Measurements from ENCODE around the gene BBC3.
"Not testable (repeated sequence)": the region's sequence is repeated elsewhere in the genome, so short reads cannot be mapped to it uniquely, and the experiment has no call there.

BBC3 gene, protein sequence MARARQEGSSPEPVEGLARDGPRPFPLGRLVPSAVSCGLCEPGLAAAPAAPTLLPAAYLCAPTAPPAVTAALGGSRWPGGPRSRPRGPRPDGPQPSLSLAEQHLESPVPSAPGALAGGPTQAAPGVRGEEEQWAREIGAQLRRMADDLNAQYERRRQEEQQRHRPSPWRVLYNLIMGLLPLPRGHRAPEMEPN

GRCh38 chr19:47230921-47231214 is at the start of gene BBC3:
Gene BBC3 (minus strand): TSS chr19:47231199. CDS start chr19:47228431, 2,768 bp downstream.
- Histone ChIP-seq H3K4me3 (ENCODE audit: low read depth in 1 of 5, low read length in 5 of 5) (peak within 1 kb of the TSS; percentile 75 to 86 (median 79)), H3K27ac (ENCODE audit: low read depth, low read length) (peak within 1 kb of the TSS; percentile 96), H3K27me3 (ENCODE audit: control insufficient read depth in 5 of 5, insufficient read depth in 4 of 5, low read length in 5 of 5) (no peaks in the 10 kb centered on the region), H3K36me3 (ENCODE audit: control insufficient read depth in 5 of 5, insufficient read depth in 5 of 5, low read length in 5 of 5) (no peaks in the 10 kb centered on the region), H3K9ac (ENCODE audit: low read length in 5 of 5) (peak within 1 kb of the TSS; percentile 44 to 82 (median 68)), H3K4me1 (ENCODE audit: control insufficient read depth in 5 of 5, insufficient read depth in 5 of 5, low read length in 5 of 5) (peaks cover 8 to 57% (median 50%) of the 10 kb centered on the region in 5 donors), H3K9me3 (ENCODE audit: control insufficient read depth in 5 of 5, low read length in 5 of 5) (no peaks in the 10 kb centered on the region)

GRCh38 chr19:47280183-47280797 is 49.3 kb upstream of the BBC3 start:
- Histone ChIP-seq H3K36me3 (ENCODE audit: control insufficient read depth in 5 of 5, insufficient read depth in 5 of 5, low read length in 5 of 5) (no peaks in the 10 kb centered on the region), H3K4me3 (ENCODE audit: low read depth in 1 of 5, low read length in 5 of 5) (no peak overlapping the region), H3K9me3 (ENCODE audit: control insufficient read depth in 5 of 5, low read length in 5 of 5) (no peaks in the 10 kb centered on the region), H3K27ac (ENCODE audit: low read depth, low read length) (no peak overlapping the region), H3K9ac (ENCODE audit: low read length in 5 of 5) (no peak overlapping the region), H3K27me3 (ENCODE audit: control insufficient read depth in 5 of 5, insufficient read depth in 4 of 5, low read length in 5 of 5) (no peaks in the 10 kb centered on the region), H3K4me1 (ENCODE audit: control insufficient read depth in 5 of 5, insufficient read depth in 5 of 5, low read length in 5 of 5) (peaks cover 6 to 23% (median 15%) of the 10 kb centered on the region in 5 donors)

GRCh38 chr19:47276513-47276912 is 45.5 kb upstream of the BBC3 start:
- peaks cover 6 to 36% (median 35%) of the 10 kb centered on the region in 5 donors for H3K4me1 ChIP-seq (ENCODE audit: control insufficient read depth in 5 of 5, insufficient read depth in 5 of 5, low read length in 5 of 5)
- not testable (repeated sequence) for H3K4me3 ChIP-seq (ENCODE audit: low read depth in 1 of 5, low read length in 5 of 5); H3K27me3 ChIP-seq (ENCODE audit: control insufficient read depth in 5 of 5, insufficient read depth in 4 of 5, low read length in 5 of 5); H3K36me3 ChIP-seq (ENCODE audit: control insufficient read depth in 5 of 5, insufficient read depth in 5 of 5, low read length in 5 of 5); H3K9me3 ChIP-seq (ENCODE audit: control insufficient read depth in 5 of 5, low read length in 5 of 5)
- peak overlapping the region in 1 of 5 donors; percentile 38 for H3K9ac ChIP-seq (ENCODE audit: low read length in 5 of 5)
- H3K27ac ChIP-seq (ENCODE audit: low read depth, low read length) = peak overlapping the region; percentile 54

GRCh38 chr19:47275791-47276461 is 44.9 kb upstream of the BBC3 start:
- H3K9me3 ChIP-seq (ENCODE audit: control insufficient read depth in 5 of 5, low read length in 5 of 5) = no peaks in the 10 kb centered on the region
- peaks cover 6 to 36% (median 35%) of the 10 kb centered on the region in 5 donors for H3K4me1 ChIP-seq (ENCODE audit: control insufficient read depth in 5 of 5, insufficient read depth in 5 of 5, low read length in 5 of 5)
- peak overlapping the region; percentile 39 to 75 (median 54) for H3K4me3 ChIP-seq (ENCODE audit: low read depth in 1 of 5, low read length in 5 of 5)
- peaks cover 0 to 10% (median 8%) of the 10 kb centered on the region in 5 donors for H3K36me3 ChIP-seq (ENCODE audit: control insufficient read depth in 5 of 5, insufficient read depth in 5 of 5, low read length in 5 of 5)
- H3K9ac ChIP-seq (ENCODE audit: low read length in 5 of 5) = peak overlapping the region in 2 of 5 donors; percentile 31 to 38
- no peaks in the 10 kb centered on the region for H3K27me3 ChIP-seq (ENCODE audit: control insufficient read depth in 5 of 5, insufficient read depth in 4 of 5, low read length in 5 of 5)
- peak overlapping the region; percentile 54 for H3K27ac ChIP-seq (ENCODE audit: low read depth, low read length)

DNA sequence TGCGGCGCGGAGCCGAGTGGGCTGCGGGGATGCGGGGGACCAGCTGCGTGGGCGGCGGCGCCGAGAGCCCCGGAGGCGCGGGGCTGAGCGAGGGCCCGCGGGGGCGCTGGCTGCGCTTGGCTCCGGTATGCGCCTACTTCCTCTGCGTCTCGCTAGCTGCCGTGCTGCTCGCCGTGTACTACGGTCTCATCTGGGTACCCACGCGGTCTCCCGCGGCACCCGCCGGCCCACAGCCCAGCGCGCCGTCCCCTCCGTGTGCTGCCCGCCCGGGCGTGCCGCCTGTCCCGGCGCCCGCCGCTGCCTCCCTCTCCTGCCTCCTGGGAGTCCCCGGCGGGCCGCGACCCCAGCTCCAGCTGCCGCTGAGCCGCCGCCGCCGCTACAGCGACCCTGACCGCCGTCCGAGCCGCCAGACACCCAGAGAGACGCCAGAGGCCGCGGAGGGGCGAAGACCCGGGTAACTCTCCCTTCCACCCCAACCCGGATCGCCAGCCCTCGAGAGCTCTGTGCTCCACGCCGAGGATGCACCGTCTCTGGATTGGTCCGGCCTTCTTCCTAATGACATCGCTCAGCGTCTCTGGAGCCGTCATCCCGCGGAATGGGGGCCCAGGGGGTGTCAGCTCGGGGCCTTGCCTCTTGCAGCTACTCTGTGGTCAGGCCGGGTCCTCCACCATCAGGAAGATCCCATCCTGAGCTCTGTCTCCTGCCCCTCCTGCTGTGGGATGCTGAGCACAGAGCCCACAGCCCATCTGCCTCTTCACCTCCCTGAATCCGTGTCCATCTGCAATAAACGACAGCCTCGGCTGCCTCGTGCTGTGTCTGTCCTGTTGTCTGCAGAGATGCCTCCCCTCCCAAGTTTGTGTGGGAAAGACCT is 44.1 kb upstream of the BBC3 start:
- peak overlapping the region in 4 of 5 donors; percentile 17 to 39 (median 34) for H3K9ac ChIP-seq (ENCODE audit: low read length in 5 of 5)
- no peaks in the 10 kb centered on the region for H3K9me3 ChIP-seq (ENCODE audit: control insufficient read depth in 5 of 5, low read length in 5 of 5)
- no peaks in the 10 kb centered on the region for H3K27me3 ChIP-seq (ENCODE audit: control insufficient read depth in 5 of 5, insufficient read depth in 4 of 5, low read length in 5 of 5)
- peaks cover 6 to 36% (median 35%) of the 10 kb centered on the region in 5 donors for H3K4me1 ChIP-seq (ENCODE audit: control insufficient read depth in 5 of 5, insufficient read depth in 5 of 5, low read length in 5 of 5)
- H3K4me3 ChIP-seq (ENCODE audit: low read depth in 1 of 5, low read length in 5 of 5) = peak overlapping the region; percentile 39 to 75 (median 54)
- H3K27ac ChIP-seq (ENCODE audit: low read depth, low read length) = peak overlapping the region; percentile 54
- peaks cover 0 to 18% (median 16%) of the 10 kb centered on the region in 5 donors for H3K36me3 ChIP-seq (ENCODE audit: control insufficient read depth in 5 of 5, insufficient read depth in 5 of 5, low read length in 5 of 5)

GRCh38 chr19:47274071-47274890 is 43.3 kb upstream of the BBC3 start, which contains the start of gene INAFM1:
Gene INAFM1 (plus strand): TSS chr19:47274885. CDS start chr19:47274920, 35 bp downstream.
- Histone ChIP-seq H3K9ac (ENCODE audit: low read length in 5 of 5) (peak within 1 kb of the TSS; percentile 48 to 91 (median 86)), H3K36me3 (ENCODE audit: control insufficient read depth in 5 of 5, insufficient read depth in 5 of 5, low read length in 5 of 5) (peaks cover 0 to 24% (median 20%) of the 10 kb centered on the region in 5 donors)

DNA sequence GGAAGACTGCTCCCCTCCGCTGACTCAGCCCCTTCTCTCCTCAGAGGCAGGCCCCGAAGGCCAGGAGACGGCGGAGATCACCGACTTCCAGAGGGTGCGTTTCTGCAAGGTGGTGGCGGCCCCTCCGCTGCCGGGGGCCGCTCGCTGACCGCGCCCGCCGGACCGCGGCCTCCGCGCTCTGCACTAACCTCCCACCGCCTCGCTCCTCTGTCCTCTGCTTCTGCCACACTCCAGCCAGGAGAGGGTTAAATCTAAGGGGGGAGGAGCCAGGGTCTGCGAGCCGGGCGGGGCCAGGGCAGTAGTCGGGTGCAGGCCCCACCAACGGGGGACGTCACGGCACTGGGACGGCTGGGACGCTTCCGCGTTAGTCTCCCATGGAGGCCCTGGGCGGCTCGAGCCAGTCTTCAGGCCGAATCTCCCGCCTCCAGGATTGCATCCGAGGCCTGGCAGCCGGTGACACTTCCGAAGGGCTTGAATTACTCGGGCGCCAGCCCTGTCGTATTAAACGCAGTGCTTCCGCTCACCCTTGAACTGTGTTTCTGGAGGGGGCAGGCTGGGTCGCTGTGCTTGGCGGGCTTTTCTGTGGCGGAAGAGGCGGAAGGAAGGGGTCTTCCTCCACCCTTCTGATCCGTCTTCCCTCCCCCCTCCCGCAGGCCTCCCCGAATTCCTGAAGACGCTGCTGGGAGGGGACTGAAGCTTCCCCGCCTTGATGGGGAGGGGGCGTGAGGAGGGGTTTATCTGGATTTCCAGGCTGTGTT is 42.5 kb upstream of the BBC3 start:
- Histone ChIP-seq H3K36me3 (ENCODE audit: control insufficient read depth in 5 of 5, insufficient read depth in 5 of 5, low read length in 5 of 5) (peaks cover 0 to 24% (median 20%) of the 10 kb centered on the region in 5 donors), H3K27ac (ENCODE audit: low read depth, low read length) (peak overlapping the region; percentile 86), H3K27me3 (ENCODE audit: control insufficient read depth in 5 of 5, insufficient read depth in 4 of 5, low read length in 5 of 5) (no peaks in the 10 kb centered on the region), H3K9ac (ENCODE audit: low read length in 5 of 5) (peak overlapping the region; percentile 48 to 91 (median 86)), H3K4me1 (ENCODE audit: control insufficient read depth in 5 of 5, insufficient read depth in 5 of 5, low read length in 5 of 5) (peaks cover 6 to 36% (median 32%) of the 10 kb centered on the region in 5 donors), H3K4me3 (ENCODE audit: low read depth in 1 of 5, low read length in 5 of 5) (peak overlapping the region; percentile 79 to 96 (median 87)), H3K9me3 (ENCODE audit: control insufficient read depth in 5 of 5, low read length in 5 of 5) (no peaks in the 10 kb centered on the region)

More at GRCh38 chr19:47274071-47274890, 43.3 kb upstream of the BBC3 start, which contains the start of gene INAFM1:
- peak within 1 kb of the TSS; percentile 86 for H3K27ac ChIP-seq (ENCODE audit: low read depth, low read length)
- H3K4me3 ChIP-seq (ENCODE audit: low read depth in 1 of 5, low read length in 5 of 5) = peak within 1 kb of the TSS; percentile 79 to 96 (median 87)
- H3K4me1 ChIP-seq (ENCODE audit: control insufficient read depth in 5 of 5, insufficient read depth in 5 of 5, low read length in 5 of 5) = peaks cover 6 to 36% (median 32%) of the 10 kb centered on the region in 5 donors
- no peaks in the 10 kb centered on the region for H3K27me3 ChIP-seq (ENCODE audit: control insufficient read depth in 5 of 5, insufficient read depth in 4 of 5, low read length in 5 of 5)
- H3K9me3 ChIP-seq (ENCODE audit: control insufficient read depth in 5 of 5, low read length in 5 of 5) = no peaks in the 10 kb centered on the region

DNA sequence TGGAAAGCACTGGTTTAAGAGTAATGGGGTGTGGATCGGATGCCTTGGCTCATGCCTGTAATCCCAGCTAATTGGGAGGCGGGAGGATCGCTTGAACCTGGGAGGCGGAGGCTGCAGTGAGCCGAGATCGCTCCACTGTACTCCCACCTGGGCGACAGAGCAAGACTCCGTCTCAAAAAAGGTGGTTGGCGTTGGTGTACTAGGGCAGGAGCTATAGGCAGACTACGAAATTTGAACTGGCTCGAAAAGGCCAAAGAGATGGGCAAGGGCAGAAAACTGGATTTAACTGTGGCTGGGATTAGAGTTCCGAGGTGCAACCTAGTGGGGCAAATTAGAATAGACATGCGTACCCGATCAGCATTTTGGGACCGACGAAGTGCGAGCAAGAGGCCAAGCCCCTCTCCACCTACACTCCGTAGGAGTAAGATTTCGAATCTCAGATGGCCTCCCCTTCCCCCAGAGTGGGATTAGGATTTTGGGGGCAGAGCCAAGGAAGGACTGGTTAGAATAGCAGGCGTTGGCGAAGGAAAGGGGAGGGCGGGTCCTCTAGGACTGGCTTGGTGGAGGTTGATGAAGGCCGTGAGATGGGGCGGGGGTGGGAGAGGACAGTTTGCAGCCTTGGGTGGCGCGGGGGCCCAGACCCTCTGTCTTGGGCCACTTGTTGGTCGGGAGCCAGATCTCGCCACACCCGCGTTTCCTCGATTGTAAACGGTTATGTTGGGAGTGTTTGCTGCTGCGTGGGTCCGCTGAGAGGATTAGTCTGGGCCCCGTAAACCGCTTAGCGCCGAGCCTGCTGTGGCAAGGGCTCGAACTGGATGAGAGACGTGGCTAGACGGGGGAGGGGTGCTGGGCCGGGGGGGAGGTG is 41.7 kb upstream of the BBC3 start:
- no peaks in the 10 kb centered on the region for H3K27me3 ChIP-seq (ENCODE audit: control insufficient read depth in 5 of 5, insufficient read depth in 4 of 5, low read length in 5 of 5)
- H3K27ac ChIP-seq (ENCODE audit: low read depth, low read length) = peak overlapping the region; percentile 86
- H3K9me3 ChIP-seq (ENCODE audit: control insufficient read depth in 5 of 5, low read length in 5 of 5) = no peaks in the 10 kb centered on the region
- H3K36me3 ChIP-seq (ENCODE audit: control insufficient read depth in 5 of 5, insufficient read depth in 5 of 5, low read length in 5 of 5) = peaks cover 0 to 26% (median 24%) of the 10 kb centered on the region in 5 donors
- peak overlapping the region; percentile 69 to 90 (median 85) for H3K4me3 ChIP-seq (ENCODE audit: low read depth in 1 of 5, low read length in 5 of 5)
- peaks cover 6 to 36% (median 32%) of the 10 kb centered on the region in 5 donors for H3K4me1 ChIP-seq (ENCODE audit: control insufficient read depth in 5 of 5, insufficient read depth in 5 of 5, low read length in 5 of 5)
- peak overlapping the region in 4 of 5 donors; percentile 79 to 91 (median 88) for H3K9ac ChIP-seq (ENCODE audit: low read length in 5 of 5)
